Loucy (cell line): ENCODE data around the gene TTC23.

Source experiments
- H2AFZ ChIP-seq: fragments of 200-600 bp; sonication (generic); 2 replicates; pipeline ENCODE4 v1.6.0; 2016; ENCODE audit warnings: antibody characterized with exemption, mild to moderate bottlenecking, low read length, moderate library complexity
- H3F3A ChIP-seq: fragments of 200-600 bp; 2 replicates; pipeline ENCODE4 v1.6.0; 2016; ENCODE audit warnings: antibody characterized with exemption, low read depth, mild to moderate bottlenecking
- H3K27me3 ChIP-seq: fragments of 200-600 bp; sonication (generic); 2 replicates; pipeline ENCODE4 v1.6.1; 2014; ENCODE audit warnings: low read length, mild to moderate bottlenecking; ENCODE audit not compliant: insufficient read depth, poor library complexity, severe bottlenecking
- H3K36me3 ChIP-seq: fragments of 200-600 bp; sonication (generic); 2 replicates; pipeline ENCODE4 v1.6.1; 2016; ENCODE audit warnings: low read length; ENCODE audit not compliant: insufficient read depth
- H3K4me1 ChIP-seq: fragments of 200-600 bp; sonication (generic); 2 replicates; pipeline ENCODE4 v1.5.1; 2014; ENCODE audit warnings: low read length, mild to moderate bottlenecking; ENCODE audit not compliant: insufficient read depth, poor library complexity, severe bottlenecking
- H3K4me2 ChIP-seq: fragments of 200-600 bp; sonication (generic); 2 replicates; pipeline ENCODE4 v1.6.0; 2014; ENCODE audit warnings: antibody characterized with exemption, low read length, low read depth, mild to moderate bottlenecking; ENCODE audit not compliant: poor library complexity, severe bottlenecking
- H3K4me3 ChIP-seq: fragments of 200-600 bp; sonication (generic); 2 replicates; pipeline ENCODE4 v1.5.1; 2014; ENCODE audit warnings: low read length, mild to moderate bottlenecking, mixed read lengths; ENCODE audit not compliant: poor library complexity, severe bottlenecking
- H3K79me2 ChIP-seq: fragments of 200-600 bp; sonication (generic); 2 replicates; pipeline ENCODE4 v1.6.1; 2014; ENCODE audit warnings: low read length; ENCODE audit not compliant: insufficient read depth
- H3K9ac ChIP-seq: fragments of 200-600 bp; sonication (generic); 2 replicates; pipeline ENCODE4 v1.6.0; 2014; ENCODE audit warnings: mild to moderate bottlenecking, low read depth, low read length, moderate library complexity; ENCODE audit not compliant: poor library complexity, severe bottlenecking
- H3K9me2 ChIP-seq: fragments of 200-600 bp; sonication (generic); replicated peaks from 2 replicates; pipeline ENCODE4 v1.6.1; 2016; ENCODE audit warnings: low read depth, low read length, mixed read lengths
- H3K9me3 ChIP-seq: fragments of 200-600 bp; sonication (generic); 2 replicates; pipeline ENCODE4 v1.6.1; 2014; ENCODE audit warnings: mild to moderate bottlenecking, antibody characterized with exemption, low read length, low read depth; ENCODE audit not compliant: insufficient read depth
- H4K20me1 ChIP-seq: fragments of 200-600 bp; sonication (generic); 2 replicates; pipeline ENCODE4 v1.6.0; 2014; ENCODE audit warnings: antibody characterized with exemption, low read length, mild to moderate bottlenecking; ENCODE audit not compliant: insufficient read depth, poor library complexity, severe bottlenecking
- CTCF ChIP-seq: fragments of 200-600 bp; sonication (generic); conservative IDR thresholded peaks from 2 replicates; pipeline ENCODE4 v1.5.1; 2014; ENCODE audit warnings: mild to moderate bottlenecking, antibody characterized with exemption, low read length
- EZH2phosphoT487 ChIP-seq: fragments of 200-600 bp; IDR thresholded peaks from 2 replicates; pipeline ENCODE4 v1.6.1; 2018; ENCODE audit warnings: antibody characterized with exemption, mild to moderate bottlenecking, moderate library complexity, borderline replicate concordance

Gene TTC23

DNA sequence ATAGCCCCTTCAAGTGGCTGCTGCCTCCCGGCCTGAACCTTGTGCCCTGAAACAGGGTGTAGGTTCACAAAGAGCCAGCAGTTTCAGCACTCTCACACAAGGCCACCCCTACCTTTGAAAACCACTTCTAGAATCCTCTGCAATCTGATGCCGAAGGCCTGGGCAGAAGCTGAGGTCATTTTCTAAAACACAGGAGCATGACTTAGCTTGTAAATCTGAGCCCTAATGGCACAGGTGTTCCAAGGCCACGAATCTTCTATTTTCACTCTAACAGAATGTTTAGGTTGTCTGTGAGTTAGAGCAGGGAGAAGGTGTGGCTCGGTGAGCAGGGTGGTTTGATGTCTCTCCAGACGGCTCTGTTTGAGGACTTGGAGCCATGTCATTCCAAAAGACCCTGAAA, 82.2 kb downstream of the TTC23 start:
- no peaks in the 10 kb centered on the region for H3K4me1 ChIP-seq
- H3K36me3 ChIP-seq = no peaks in the 10 kb centered on the region
- no peak overlapping the region for H2AFZ ChIP-seq
- no peak for TF ChIP-seq EZH2phosphoT487
- no peak for TF ChIP-seq CTCF
- no peak overlapping the region for H3K4me3 ChIP-seq
- H4K20me1 ChIP-seq = no peaks in the 10 kb centered on the region
- H3K9me3 ChIP-seq = no peaks in the 10 kb centered on the region
- no peaks in the 10 kb centered on the region for H3K9me2 ChIP-seq
- H3K9ac ChIP-seq = no peak overlapping the region
- no peaks in the 10 kb centered on the region for H3F3A ChIP-seq
- H3K79me2 ChIP-seq = no peaks in the 10 kb centered on the region
- no peaks in the 10 kb centered on the region for H3K27me3 ChIP-seq
- no peak overlapping the region for H3K4me2 ChIP-seq

- no peak for TF ChIP-seq CTCF
- no peak for TF ChIP-seq EZH2phosphoT487
- Histone ChIP-seq H3K27me3 (no peaks in the 10 kb centered on the region), H3K4me1 (no peaks in the 10 kb centered on the region), H3K4me3 (no peak overlapping the region), H3K4me2 (no peak overlapping the region), H4K20me1 (no peaks in the 10 kb centered on the region), H3K36me3 (no peaks in the 10 kb centered on the region), H3K9me2 (no peaks in the 10 kb centered on the region), H3K9ac (no peak overlapping the region), H3K9me3 (no peaks in the 10 kb centered on the region), H3K79me2 (no peaks in the 10 kb centered on the region), H2AFZ (no peak overlapping the region), H3F3A (no peaks in the 10 kb centered on the region)
Measured at GRCh38 chr15:99165956-99166689, 83.3 kb downstream of the TTC23 start.

GRCh38 chr15:99165020-99165790, 84.2 kb downstream of the TTC23 start:
- Histone ChIP-seq H3K9me2 (no peaks in the 10 kb centered on the region), H3K79me2 (no peaks in the 10 kb centered on the region), H3K36me3 (no peaks in the 10 kb centered on the region), H3K9me3 (no peaks in the 10 kb centered on the region), H2AFZ (no peak overlapping the region), H3K4me2 (no peak overlapping the region), H3K27me3 (no peaks in the 10 kb centered on the region), H3K9ac (no peak overlapping the region), H3K4me3 (no peak overlapping the region), H3K4me1 (no peaks in the 10 kb centered on the region), H3F3A (no peaks in the 10 kb centered on the region), H4K20me1 (no peaks in the 10 kb centered on the region)
- no peak for TF ChIP-seq CTCF
- TF ChIP-seq EZH2phosphoT487 = no peak
